Vagina (tissue), 2 donors: ENCODE data around the gene MSI2.

Experiments used
- CTCF ChIP-seq, 3 experiments: fragments of 450-650 bp in 2 of 3; fragments of 200-600 bp in 1 of 3; sonication (generic) in 1 of 3; IDR thresholded peaks; one replicate each; pipeline ENCODE4 v1.5.1; 2017 to 2019; ENCODE audit warnings: antibody characterized with exemption in 3 of 3, mild to moderate bottlenecking in 2 of 3, moderate library complexity in 2 of 3
- POLR2A ChIP-seq, 2 donors: fragments of 450-650 bp; IDR thresholded peaks; one replicate each; pipeline ENCODE4 v1.6.1; 2017; ENCODE audit warnings: antibody characterized with exemption in 2 of 2, mild to moderate bottlenecking in 2 of 2, moderate library complexity in 2 of 2

- no peak for TF ChIP-seq POLR2A (IDR thresholded peaks at IDR 0.05)
- TF ChIP-seq CTCF (IDR thresholded peaks at IDR 0.05) = no peak
Observed at GRCh38 chr17:57629886-57630285, 373.6 kb downstream of the MSI2 start.
